ENCODE data around the gene ANO9. TPM values are rescaled to one million over a fixed set of nuclear protein-coding genes. Genes with fewer than 3 reads are reported as not detected.
"Not testable (repeated sequence)": the region's sequence is repeated elsewhere in the genome, so short reads cannot be mapped to it uniquely, and the experiment has no call there.

The ANO9 gene
- total and polyA plus RNA-seq, 2 experiments from 2014 or later = 9.0 to 10.2 TPM

GRCh38 chr11:390175-390574 is 51.6 kb downstream of the ANO9 start:
- Mint-ChIP-seq H3K9me3 (peaks cover 19% of the 10 kb centered on the region), H3K27ac (no peak overlapping the region), H3K36me3 (ENCODE audit: low read depth) (peaks cover 10% of the 10 kb centered on the region), H3K27me3 (ENCODE audit: insufficient read depth, low read depth, poor library complexity) (no peaks in the 10 kb centered on the region), H3K4me1 (peaks cover 2% of the 10 kb centered on the region; the same call in 1 of the 3 replicates), H3K4me3 (no peak overlapping the region)
- Histone ChIP-seq H4K20me1 (replicated peaks; ENCODE audit: insufficient read depth) (no peaks in the 10 kb centered on the region), H3K4me2 (no peak overlapping the region), H3K4me3 (no peak overlapping the region), H3K36me3 (ENCODE audit: insufficient read depth) (no peaks in the 10 kb centered on the region), H3K4me1 (ENCODE audit: insufficient read depth) (peaks cover 6% of the 10 kb centered on the region), H2AFZ (no peak overlapping the region), H3F3A (replicated peaks; ENCODE audit: low read depth) (no peaks in the 10 kb centered on the region), H3K27me3 (ENCODE audit: insufficient read depth) (no peaks in the 10 kb centered on the region), H3K79me2 (replicated peaks; ENCODE audit: insufficient read depth) (no peaks in the 10 kb centered on the region), H3K9me2 (ENCODE audit: insufficient read depth) (no peaks in the 10 kb centered on the region), H3K27ac (ENCODE audit: low read depth) (no peak overlapping the region)
- TF ChIP-seq ZNF114 (CRISPR knock-in tag; IDR thresholded peaks at IDR 0.05) (no peak), CTCF (conservative IDR thresholded peaks at IDR 0.05; ENCODE audit: low read depth in 2 of 2) (peak; percentile 47 to 75), EZH2phosphoT487 (IDR thresholded peaks at IDR 0.05; ENCODE audit: unreplicated experiment) (no peak)
- DNase-seq (ENCODE audit: low spot score) (peak; percentile 88), ATAC-seq (peak; percentile 32)

GRCh38 chr11:389369-389768 is 52.4 kb downstream of the ANO9 start:
- not testable (repeated sequence) for H3K27me3 ChIP-seq (ENCODE audit: insufficient read depth); H3K4me3 ChIP-seq; H3K27ac Mint-ChIP-seq; H3F3A ChIP-seq (replicated peaks; ENCODE audit: low read depth); H3K27me3 Mint-ChIP-seq (ENCODE audit: insufficient read depth, low read depth, poor library complexity); H3K27ac ChIP-seq (ENCODE audit: low read depth); ATAC-seq; H3K79me2 ChIP-seq (replicated peaks; ENCODE audit: insufficient read depth); H3K4me3 Mint-ChIP-seq; H3K4me1 ChIP-seq (ENCODE audit: insufficient read depth); DNase-seq (ENCODE audit: low spot score); H3K36me3 ChIP-seq (ENCODE audit: insufficient read depth); H3K4me2 ChIP-seq; H3K4me1 Mint-ChIP-seq; H3K36me3 Mint-ChIP-seq (ENCODE audit: low read depth); H4K20me1 ChIP-seq (replicated peaks; ENCODE audit: insufficient read depth); H2AFZ ChIP-seq; H3K9me2 ChIP-seq (ENCODE audit: insufficient read depth)
- peaks cover 19% of the 10 kb centered on the region for H3K9me3 Mint-ChIP-seq

GRCh38 chr11:387193-387793 is 54.5 kb downstream of the ANO9 start:
- Histone ChIP-seq H3K9me2 (ENCODE audit: insufficient read depth) (no peaks in the 10 kb centered on the region), H4K20me1 (replicated peaks; ENCODE audit: insufficient read depth) (no peaks in the 10 kb centered on the region), H3K4me2 (no peak overlapping the region), H3K4me3 (no peak overlapping the region), H3K79me2 (replicated peaks; ENCODE audit: insufficient read depth) (no peaks in the 10 kb centered on the region), H2AFZ (no peak overlapping the region), H3K4me1 (ENCODE audit: insufficient read depth) (no peaks in the 10 kb centered on the region), H3F3A (replicated peaks; ENCODE audit: low read depth) (no peaks in the 10 kb centered on the region; the same call in 1 of the 2 replicates), H3K27me3 (ENCODE audit: insufficient read depth) (no peaks in the 10 kb centered on the region), H3K36me3 (ENCODE audit: insufficient read depth) (no peaks in the 10 kb centered on the region), H3K27ac (ENCODE audit: low read depth) (no peak overlapping the region)
- ATAC-seq (no peak), DNase-seq (ENCODE audit: low spot score) (no peak)
- H3K27me3 Mint-ChIP-seq (ENCODE audit: insufficient read depth, low read depth, poor library complexity) = peaks cover 5% of the 10 kb centered on the region
- peaks cover 26% of the 10 kb centered on the region for H3K9me3 Mint-ChIP-seq
- no peak overlapping the region; the same call in 2 of the 3 replicates for H3K4me3 Mint-ChIP-seq
- no peak overlapping the region for H3K27ac Mint-ChIP-seq
- H3K4me1 Mint-ChIP-seq = no peaks in the 10 kb centered on the region
- peaks cover 15% of the 10 kb centered on the region for H3K36me3 Mint-ChIP-seq (ENCODE audit: low read depth)
- TF ChIP-seq EZH2 (IDR thresholded peaks at IDR 0.05; ENCODE audit: low read depth, unreplicated experiment) (no peak), STAT1 (IDR thresholded peaks at IDR 0.05; ENCODE audit: unreplicated experiment) (no peak), ZNF331 (CRISPR knock-in tag; IDR thresholded peaks at IDR 0.05; ENCODE audit: low read depth) (no peak), JUNB (IDR thresholded peaks at IDR 0.05; ENCODE audit: unreplicated experiment) (no peak), NANOG (IDR thresholded peaks at IDR 0.05; ENCODE audit: borderline replicate concordance) (no peak), ZNF462 (CRISPR knock-in tag; IDR thresholded peaks at IDR 0.05) (no peak)
